ENCODE measurements around the gene RFX1.
"Not testable (repeated sequence)": the region's sequence is repeated elsewhere in the genome, so short reads cannot be mapped to it uniquely, and the experiment has no call there.

The RFX1 gene

DNA sequence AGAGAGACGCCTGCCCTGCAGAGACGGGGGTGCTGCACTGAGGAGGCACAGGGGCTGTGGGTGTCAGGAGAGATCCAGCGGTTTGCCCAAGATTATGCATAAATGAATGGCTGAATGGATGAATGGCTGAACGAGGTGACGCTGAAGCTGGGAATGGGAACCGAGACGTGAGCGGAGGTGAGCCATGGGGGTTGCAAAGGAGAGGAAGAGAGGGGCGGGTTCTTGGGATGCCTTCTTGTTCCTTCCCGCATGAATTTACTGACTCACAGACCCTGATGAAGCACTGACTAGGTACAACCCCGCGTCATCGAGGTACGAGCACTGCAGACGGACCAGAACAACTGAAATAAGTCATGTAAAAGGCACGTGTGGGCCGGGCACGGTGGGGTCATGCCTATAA, 37.1 kb downstream of the RFX1 start (continued):
- TF ChIP-seq BACH2 (CRISPR knock-in tag; IDR thresholded peaks at IDR 0.05; ENCODE audit: borderline replicate concordance) = no peak
- TF ChIP-seq, protein P1, sequence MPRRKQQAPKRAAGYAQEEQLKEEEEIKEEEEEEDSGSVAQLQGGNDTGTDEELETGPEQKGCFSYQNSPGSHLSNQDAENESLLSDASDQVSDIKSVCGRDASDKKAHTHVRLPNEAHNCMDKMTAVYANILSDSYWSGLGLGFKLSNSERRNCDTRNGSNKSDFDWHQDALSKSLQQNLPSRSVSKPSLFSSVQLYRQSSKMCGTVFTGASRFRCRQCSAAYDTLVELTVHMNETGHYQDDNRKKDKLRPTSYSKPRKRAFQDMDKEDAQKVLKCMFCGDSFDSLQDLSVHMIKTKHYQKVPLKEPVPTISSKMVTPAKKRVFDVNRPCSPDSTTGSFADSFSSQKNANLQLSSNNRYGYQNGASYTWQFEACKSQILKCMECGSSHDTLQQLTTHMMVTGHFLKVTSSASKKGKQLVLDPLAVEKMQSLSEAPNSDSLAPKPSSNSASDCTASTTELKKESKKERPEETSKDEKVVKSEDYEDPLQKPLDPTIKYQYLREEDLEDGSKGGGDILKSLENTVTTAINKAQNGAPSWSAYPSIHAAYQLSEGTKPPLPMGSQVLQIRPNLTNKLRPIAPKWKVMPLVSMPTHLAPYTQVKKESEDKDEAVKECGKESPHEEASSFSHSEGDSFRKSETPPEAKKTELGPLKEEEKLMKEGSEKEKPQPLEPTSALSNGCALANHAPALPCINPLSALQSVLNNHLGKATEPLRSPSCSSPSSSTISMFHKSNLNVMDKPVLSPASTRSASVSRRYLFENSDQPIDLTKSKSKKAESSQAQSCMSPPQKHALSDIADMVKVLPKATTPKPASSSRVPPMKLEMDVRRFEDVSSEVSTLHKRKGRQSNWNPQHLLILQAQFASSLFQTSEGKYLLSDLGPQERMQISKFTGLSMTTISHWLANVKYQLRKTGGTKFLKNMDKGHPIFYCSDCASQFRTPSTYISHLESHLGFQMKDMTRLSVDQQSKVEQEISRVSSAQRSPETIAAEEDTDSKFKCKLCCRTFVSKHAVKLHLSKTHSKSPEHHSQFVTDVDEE (CRISPR knock-in tag; IDR thresholded peaks at IDR 0.05) = no peak
- no peak for TF ChIP-seq SNAI2 (CRISPR knock-in tag; IDR thresholded peaks at IDR 0.05)
- TF ChIP-seq ARNTL (CRISPR knock-in tag; IDR thresholded peaks at IDR 0.05; ENCODE audit: borderline replicate concordance, low read depth) = no peak
- TF ChIP-seq, protein P2, sequence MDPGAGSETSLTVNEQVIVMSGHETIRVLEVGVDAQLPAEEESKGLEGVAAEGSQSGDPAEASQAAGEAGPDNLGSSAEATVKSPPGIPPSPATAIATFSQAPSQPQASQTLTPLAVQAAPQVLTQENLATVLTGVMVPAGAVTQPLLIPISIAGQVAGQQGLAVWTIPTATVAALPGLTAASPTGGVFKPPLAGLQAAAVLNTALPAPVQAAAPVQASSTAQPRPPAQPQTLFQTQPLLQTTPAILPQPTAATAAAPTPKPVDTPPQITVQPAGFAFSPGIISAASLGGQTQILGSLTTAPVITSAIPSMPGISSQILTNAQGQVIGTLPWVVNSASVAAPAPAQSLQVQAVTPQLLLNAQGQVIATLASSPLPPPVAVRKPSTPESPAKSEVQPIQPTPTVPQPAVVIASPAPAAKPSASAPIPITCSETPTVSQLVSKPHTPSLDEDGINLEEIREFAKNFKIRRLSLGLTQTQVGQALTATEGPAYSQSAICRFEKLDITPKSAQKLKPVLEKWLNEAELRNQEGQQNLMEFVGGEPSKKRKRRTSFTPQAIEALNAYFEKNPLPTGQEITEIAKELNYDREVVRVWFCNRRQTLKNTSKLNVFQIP (CRISPR knock-in tag; IDR thresholded peaks at IDR 0.05; ENCODE audit: borderline replicate concordance, low read depth) = no peak
- no peak for TF ChIP-seq TCF4 (CRISPR knock-in tag; IDR thresholded peaks at IDR 0.05; ENCODE audit: borderline replicate concordance)
- no peak for TF ChIP-seq PPARA (CRISPR knock-in tag; IDR thresholded peaks at IDR 0.05; ENCODE audit: borderline replicate concordance)

DNA sequence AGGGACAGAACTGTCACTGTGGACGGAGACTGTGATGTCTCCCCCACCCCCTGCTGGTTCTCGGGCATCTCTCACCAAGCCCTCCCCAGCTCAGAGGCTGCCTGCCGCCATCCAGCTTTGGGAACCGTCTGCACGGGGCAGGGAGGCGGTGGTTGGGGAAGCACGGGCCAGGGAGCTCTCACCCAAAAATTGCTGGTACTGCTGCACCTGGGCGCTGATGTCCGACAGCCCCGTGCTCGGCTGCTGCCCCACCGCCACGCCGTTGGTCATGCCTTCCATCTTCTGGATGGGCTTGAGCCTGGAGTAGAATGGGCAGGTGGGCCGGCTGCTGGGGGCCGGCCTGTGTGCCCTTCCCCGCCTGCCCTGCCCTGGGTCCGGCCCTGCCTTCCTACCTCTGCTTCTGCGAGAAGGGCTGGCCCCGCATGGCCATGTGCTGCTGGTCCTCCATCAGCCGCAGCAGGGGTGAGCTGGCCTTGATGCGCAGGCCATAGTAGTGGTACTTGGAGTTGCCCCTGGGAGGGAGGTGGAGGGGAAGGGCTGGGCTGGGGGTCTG, 37.7 kb downstream of the RFX1 start:
- TF ChIP-seq ZFP3 (CRISPR knock-in tag; IDR thresholded peaks at IDR 0.05) = no peak
- no peak for TF ChIP-seq TCF4 (CRISPR knock-in tag; IDR thresholded peaks at IDR 0.05; ENCODE audit: borderline replicate concordance)
- TF ChIP-seq GLIS3 (CRISPR knock-in tag; IDR thresholded peaks at IDR 0.05) = no peak
- TF ChIP-seq TOX (CRISPR knock-in tag; IDR thresholded peaks at IDR 0.05; ENCODE audit: borderline replicate concordance) = no peak
- TF ChIP-seq ZNF8 (CRISPR knock-in tag; IDR thresholded peaks at IDR 0.05) = no peak
- TF ChIP-seq ZFP30 (CRISPR knock-in tag; IDR thresholded peaks at IDR 0.05) = no peak
- no peak for TF ChIP-seq OSR1 (CRISPR knock-in tag; IDR thresholded peaks at IDR 0.05)
- TF ChIP-seq ESRRG (CRISPR knock-in tag; IDR thresholded peaks at IDR 0.05) = no peak
- TF ChIP-seq PPARA (CRISPR knock-in tag; IDR thresholded peaks at IDR 0.05; ENCODE audit: borderline replicate concordance) = no peak

DNA sequence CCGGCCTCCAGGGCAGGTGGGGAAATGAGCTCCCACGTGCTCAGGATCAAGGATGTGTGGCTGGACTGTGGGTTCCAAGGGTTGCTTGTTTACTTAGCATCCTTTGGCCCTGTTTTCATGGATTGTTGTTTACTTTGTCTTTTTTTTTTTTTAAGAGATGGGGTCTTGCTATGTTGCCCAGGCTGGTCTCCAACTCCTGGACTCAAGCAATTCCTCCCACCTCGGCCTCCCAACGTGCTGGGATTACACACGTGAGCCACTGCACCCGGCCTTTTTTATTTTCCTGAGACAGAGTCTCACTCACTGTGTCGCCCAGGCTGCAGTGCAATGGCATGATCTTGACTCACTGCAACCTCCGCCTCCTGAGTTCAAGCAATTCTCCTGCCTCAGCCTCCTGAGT, 38.9 kb downstream of the RFX1 start:
- not testable (repeated sequence) for ATAC-seq

More for the DNA sequence above, 37.7 kb downstream of the RFX1 start:
- ATAC-seq = no peak

DNA sequence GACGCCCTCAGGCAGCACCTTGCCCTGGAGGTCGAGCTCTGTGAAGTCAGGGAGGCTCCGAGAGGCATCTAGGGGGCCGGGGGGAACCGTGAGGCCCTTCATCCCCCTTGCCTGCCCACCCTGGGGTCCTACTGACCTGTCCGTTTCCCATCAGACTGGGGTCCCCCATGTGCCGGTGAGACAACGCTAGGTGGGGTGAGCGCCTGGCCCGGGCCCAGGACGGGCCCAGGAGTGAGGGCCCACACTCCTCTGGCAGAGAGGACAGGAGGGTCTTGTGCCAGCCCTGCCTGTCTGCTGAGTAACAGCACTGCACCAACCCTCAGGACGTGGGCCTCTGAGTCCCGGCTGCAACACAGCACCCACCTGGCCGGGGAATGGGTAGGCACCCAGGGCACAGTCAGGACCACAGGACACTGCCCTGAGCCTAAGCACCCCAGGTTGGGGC, 39.4 kb downstream of the RFX1 start:
- no peak for ATAC-seq
- no peak for TF ChIP-seq CSDC2 (CRISPR knock-in tag; IDR thresholded peaks at IDR 0.05)
- TF ChIP-seq, protein P2 (CRISPR knock-in tag; IDR thresholded peaks at IDR 0.05; ENCODE audit: borderline replicate concordance, low read depth) = no peak
- no peak for TF ChIP-seq GLIS3 (CRISPR knock-in tag; IDR thresholded peaks at IDR 0.05)
- TF ChIP-seq, protein P1 (CRISPR knock-in tag; IDR thresholded peaks at IDR 0.05) = no peak

DNA sequence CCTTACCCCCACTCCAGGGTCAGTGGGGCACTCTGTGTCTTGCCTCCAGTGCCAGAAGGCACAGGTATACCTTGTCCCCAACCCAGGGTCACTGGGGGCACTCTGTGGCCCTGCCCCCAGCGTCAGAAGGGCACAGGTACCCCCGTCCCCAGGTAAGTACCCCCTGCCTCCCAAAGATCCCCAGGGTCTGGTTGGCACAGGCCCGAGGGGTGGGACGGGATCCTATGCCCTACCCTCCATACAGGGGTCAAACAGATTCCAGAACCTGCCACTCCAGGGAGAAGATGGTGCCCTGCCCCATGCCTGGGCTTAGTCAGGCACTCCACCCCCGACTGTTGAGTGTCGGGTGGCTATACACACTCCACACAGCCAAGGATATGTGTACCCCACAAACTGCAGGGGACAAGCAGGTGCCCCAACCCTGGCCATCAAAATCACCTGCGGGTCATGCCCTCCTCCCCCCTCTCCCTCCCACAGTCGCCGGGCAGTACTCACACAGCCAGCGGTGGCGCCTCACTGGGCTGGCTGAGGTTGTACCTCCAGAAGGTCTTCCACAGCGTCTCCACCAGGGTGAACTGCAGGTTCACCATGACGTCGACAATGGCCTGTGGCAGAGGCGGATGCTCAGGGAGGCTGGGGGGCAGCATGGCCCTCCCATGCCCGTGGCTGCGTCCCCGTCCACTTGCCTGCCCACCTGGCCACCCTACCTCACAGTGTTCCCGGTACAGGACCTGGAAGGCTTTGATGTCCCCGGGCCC, 40.0 kb downstream of the RFX1 start:
- no peak for ATAC-seq
- TF ChIP-seq ZFP30 (CRISPR knock-in tag; IDR thresholded peaks at IDR 0.05) (no peak), GLIS3 (CRISPR knock-in tag; IDR thresholded peaks at IDR 0.05) (no peak), ZC3H10 (CRISPR knock-in tag; IDR thresholded peaks at IDR 0.05) (no peak), OSR1 (CRISPR knock-in tag; IDR thresholded peaks at IDR 0.05) (no peak), ZNF565 (CRISPR knock-in tag; conservative IDR thresholded peaks at IDR 0.05; ENCODE audit: low read depth) (no peak), BACH2 (CRISPR knock-in tag; IDR thresholded peaks at IDR 0.05; ENCODE audit: borderline replicate concordance) (no peak), CSDC2 (CRISPR knock-in tag; IDR thresholded peaks at IDR 0.05) (no peak), PPARA (CRISPR knock-in tag; IDR thresholded peaks at IDR 0.05; ENCODE audit: borderline replicate concordance) (no peak), ZNF70 (CRISPR knock-in tag; IDR thresholded peaks at IDR 0.05) (no peak)
- TF ChIP-seq, protein P1 (CRISPR knock-in tag; IDR thresholded peaks at IDR 0.05) = no peak

Data from SK-N-SH treated with all-trans-retinoic acid at 6 μM for 48 hours (cell line).